HG02840 (cell line): Measurements from ENCODE around the gene ATAD5.
"Not testable (repeated sequence)": the region's sequence is repeated elsewhere in the genome, so short reads cannot be mapped to it uniquely, and the experiment has no call there.

Experiments
- ATAC-seq: cut with Tn5 transposase; IDR thresholded peaks from one replicate; pipeline ENCODE4 v1.9.1; 2021; ENCODE audit warnings: mild to moderate bottlenecking, moderate library complexity, moderate number of reproducible peaks; ENCODE audit not compliant: unreplicated experiment, low FRiP score

Gene ATAD5

GRCh38 chr17:30831663-30832437, at the start of gene ATAD5:
ATAD5 (plus strand) TSS chr17:30831966; CDS start chr17:30832348, 382 bp downstream.
- ATAC-seq: peak; percentile 74

GRCh38 chr17:30782206-30782605, 49.6 kb upstream of the ATAD5 start:
- ATAC-seq: no peak

- no peak for ATAC-seq
Observed at GRCh38 chr17:30788918-30789317, 42.8 kb upstream of the ATAD5 start.

GRCh38 chr17:30790279-30790678, 41.5 kb upstream of the ATAD5 start:
- ATAC-seq: no peak

GRCh38 chr17:30793282-30793977, 38.3 kb upstream of the ATAD5 start:
- no peak for ATAC-seq

- ATAC-seq: no peak
Observed at GRCh38 chr17:30794372-30794771, 37.4 kb upstream of the ATAD5 start.

GRCh38 chr17:30796016-30796415, 35.8 kb upstream of the ATAD5 start:
- no peak for ATAC-seq

GRCh38 chr17:30801671-30802070, 30.1 kb upstream of the ATAD5 start:
- ATAC-seq: no peak

GRCh38 chr17:30805944-30806456, 25.8 kb upstream of the ATAD5 start:
- ATAC-seq: no peak

GRCh38 chr17:30807896-30808295, 23.9 kb upstream of the ATAD5 start:
- ATAC-seq: no peak

GRCh38 chr17:30808785-30809286, 22.9 kb upstream of the ATAD5 start:
- peak; percentile 83 for ATAC-seq

- ATAC-seq: no peak
Observed at GRCh38 chr17:30809867-30810266, 21.9 kb upstream of the ATAD5 start.

- no peak for ATAC-seq
Observed at GRCh38 chr17:30812218-30813177, 19.3 kb upstream of the ATAD5 start.

GRCh38 chr17:30814236-30814635, 17.5 kb upstream of the ATAD5 start:
- not testable (repeated sequence) for ATAC-seq

GRCh38 chr17:30814860-30815259, 16.9 kb upstream of the ATAD5 start:
- ATAC-seq: not testable (repeated sequence)

- ATAC-seq: no peak
Observed at GRCh38 chr17:30816165-30816564, 15.6 kb upstream of the ATAD5 start.

GRCh38 chr17:30819971-30820705, 11.6 kb upstream of the ATAD5 start:
- ATAC-seq: no peak

- no peak for ATAC-seq
Observed at GRCh38 chr17:30821871-30822723, 9.7 kb upstream of the ATAD5 start.

- ATAC-seq: not testable (repeated sequence)
Observed at GRCh38 chr17:30822919-30823318, 8.8 kb upstream of the ATAD5 start.
